ENCODE measurements around the gene C9orf85.

- TF ChIP-seq CTCF (IDR thresholded peaks at IDR 0.05; ENCODE audit: low read length): no peak
- no peak for TF ChIP-seq EZH2 (optimal IDR thresholded peaks at IDR 0.05; ENCODE audit: low read depth, low read length)
- TF ChIP-seq EZH2phosphoT487 (IDR thresholded peaks at IDR 0.05; ENCODE audit: low read length): no peak
Observed at GRCh38 chr9:71925834-71926233, 14.4 kb downstream of the C9orf85 start.

Measured in MM.1S (cell line).